Astrocyte of the cerebellum (primary cell): Measurements from ENCODE around the gene CCDC182.

Experiments used
- DNase-seq: peaks from one replicate; pipeline ENCODE4 v3.0.0-alpha.2; 2011; ENCODE audit warnings: low read depth
- H3K4me3 ChIP-seq: 2 replicates; pipeline ENCODE4 v1.5.1; 2011; ENCODE audit warnings: mild to moderate bottlenecking, low read depth, low read length, moderate library complexity
- CTCF ChIP-seq: IDR thresholded peaks from 2 replicates; pipeline ENCODE4 v1.5.1; 2012; ENCODE audit warnings: low read length, low read depth, moderate library complexity, mild to moderate bottlenecking; ENCODE audit errors: missing control alignments
- in situ Hi-C: cut with HindIII; loops from 2 replicates; pipeline ENCODE4 v1.10.0; 2017; ENCODE audit warnings: low sequenced_read_pairs

The CCDC182 gene

GRCh38 chr17:57699751-57700219, 45.3 kb downstream of the CCDC182 start:
- no peak overlapping the region for H3K4me3 ChIP-seq
- TF ChIP-seq CTCF, result no peak
- no peak for DNase-seq
- in situ Hi-C loops, result no loop called here

DNA sequence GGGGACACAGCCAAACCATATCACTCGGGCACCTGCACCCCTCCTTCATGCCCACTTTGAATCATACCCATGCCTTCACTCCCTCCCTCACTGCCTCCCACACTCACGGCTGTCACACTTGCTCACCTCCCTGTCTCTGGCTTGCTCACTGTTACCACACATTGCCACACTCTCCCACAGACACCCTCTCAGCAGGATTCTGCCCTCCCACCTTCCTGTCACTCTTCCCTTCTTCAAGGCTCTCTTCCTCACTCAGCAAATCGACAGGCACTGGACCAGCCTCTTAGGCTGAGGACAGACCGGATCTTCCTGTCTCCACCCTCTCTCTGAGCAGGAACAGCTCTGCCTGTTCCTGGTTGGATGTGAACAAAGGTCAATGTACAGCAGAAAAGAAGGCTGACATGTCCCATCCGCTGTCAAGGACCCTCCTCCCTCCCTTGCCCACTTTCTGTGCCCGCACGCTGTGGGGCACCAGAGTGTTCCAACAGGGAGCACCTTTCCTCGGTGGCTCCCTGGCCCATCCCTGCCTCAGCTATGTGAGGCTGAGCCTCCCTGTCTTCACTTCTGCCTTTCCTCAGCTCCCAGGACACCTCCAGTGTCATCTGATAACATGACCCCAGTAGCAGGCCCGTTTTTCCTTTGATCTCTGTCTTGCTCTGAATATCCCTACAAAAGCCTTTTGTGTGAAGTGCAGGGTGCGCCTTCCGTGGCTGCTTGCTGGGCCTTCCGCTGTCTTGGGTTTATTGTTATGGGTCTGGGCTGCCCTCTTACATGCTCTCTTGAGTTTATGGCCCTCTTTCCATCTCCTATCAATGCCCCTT, 47.0 kb downstream of the CCDC182 start:
- DNase-seq, result no peak

DNA sequence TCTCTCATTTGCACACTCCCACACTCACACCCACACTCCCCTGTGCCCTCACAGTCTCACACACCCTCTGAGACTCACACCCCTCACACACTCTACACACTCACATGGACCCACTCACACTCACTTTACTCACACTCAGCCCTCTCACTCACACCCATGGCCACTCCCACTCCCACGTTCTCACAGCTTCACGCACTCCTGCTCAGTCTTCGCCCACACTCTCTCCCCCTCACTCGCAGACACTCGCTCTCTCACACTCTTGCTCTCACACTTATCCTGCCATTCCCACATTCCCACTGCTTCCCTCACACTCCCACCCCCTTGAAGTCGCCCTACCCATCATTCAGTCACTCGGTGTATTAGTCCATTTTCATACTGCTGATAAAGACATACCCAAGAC, 47.9 kb downstream of the CCDC182 start:
- no peak for DNase-seq
- H3K4me3 ChIP-seq, result no peak overlapping the region
- in situ Hi-C loops, result no loop called here
- TF ChIP-seq CTCF, result no peak

More for the DNA sequence above, 47.0 kb downstream of the CCDC182 start:
- in situ Hi-C loops, result no loop called here
- H3K4me3 ChIP-seq, result no peak overlapping the region
- TF ChIP-seq CTCF, result no peak

- no peak overlapping the region for H3K4me3 ChIP-seq
- in situ Hi-C loops, result no loop called here
- TF ChIP-seq CTCF, result no peak
- DNase-seq, result no peak
Measured at GRCh38 chr17:57696050-57696449, 49.0 kb downstream of the CCDC182 start.
